Cardiac muscle cell (in vitro differentiated cells and primary cell): ENCODE measurements around the gene UGDH. TPM values are rescaled to one million over a fixed set of nuclear protein-coding genes. Genes with fewer than 3 reads are reported as not detected.
"Not testable (repeated sequence)": the region's sequence is repeated elsewhere in the genome, so short reads cannot be mapped to it uniquely, and the experiment has no call there.

Source experiments
- DNase-seq, 2 donors: peaks; one replicate each; pipeline versions ENCODE4 v3.0.0 to v3.0.0-alpha.2; 2010 to 2017; ENCODE audit warnings: low read depth in 1 of 2, low spot score in 1 of 2
- H3K27ac ChIP-seq: fragments of 200-600 bp; sonication (generic); 2 replicates; pipeline ENCODE4 v1.5.1; 2016
- H3K27me3 ChIP-seq: fragments of 200-600 bp; sonication (generic); 2 replicates; pipeline ENCODE4 v1.6.0; 2016; ENCODE audit warnings: control low read depth
- H3K36me3 ChIP-seq: fragments of 200-600 bp; sonication (generic); 2 replicates; pipeline ENCODE4 v1.5.1; 2016; ENCODE audit warnings: control low read depth
- H3K4me1 ChIP-seq: fragments of 200-600 bp; sonication (generic); 2 replicates; pipeline ENCODE4 v1.8.1; 2017; ENCODE audit warnings: low read depth, mild to moderate bottlenecking, mixed run types
- H3K4me3 ChIP-seq: fragments of 200-600 bp; sonication (generic); 2 replicates; pipeline ENCODE4 v1.5.1; 2016; ENCODE audit warnings: mild to moderate bottlenecking
- H3K9me3 ChIP-seq: fragments of 200-600 bp; sonication (generic); 2 replicates; pipeline ENCODE4 v1.5.1; 2017; ENCODE audit warnings: low read depth, mild to moderate bottlenecking, control low read depth
- CTCF ChIP-seq: IDR thresholded peaks from 2 replicates; pipeline ENCODE4 v1.5.1; 2012; ENCODE audit warnings: low read depth, mild to moderate bottlenecking, low read length
- polyA plus RNA-seq: library from polyadenylated mRNA; unstranded; fragments of >200 nt; fragmentation: Nextera tagmentation; extraction: Ambion mirVana; gene quantifications from 2 replicates; pipeline ENCODE4 v1.2.1, GENCODE V29; 2016
- total RNA-seq: library from RNA; depleted of rRNA; stranded (reverse); fragments of >200 nt; gene quantifications from 2 replicates; pipeline ENCODE4 v1.2.3, GENCODE V29; 2016

Gene UGDH
- total and polyA plus RNA-seq, 2 experiments from 2014 or later, result 26.1 to 85.6 TPM

- no peak for TF ChIP-seq CTCF
- H3K36me3 ChIP-seq, result no peaks in the 10 kb centered on the region
- no peaks in the 10 kb centered on the region for H3K27me3 ChIP-seq
- no peaks in the 10 kb centered on the region for H3K9me3 ChIP-seq
- no peak overlapping the region for H3K27ac ChIP-seq
- no peak overlapping the region for H3K4me3 ChIP-seq
- no peaks in the 10 kb centered on the region for H3K4me1 ChIP-seq
- no peak for DNase-seq
Observed at GRCh38 chr4:39542611-39543012, 15.4 kb upstream of the UGDH start.

GRCh38 chr4:39541987-39542610 is 14.9 kb upstream of the UGDH start:
- H3K27me3 ChIP-seq, result no peaks in the 10 kb centered on the region
- no peaks in the 10 kb centered on the region for H3K9me3 ChIP-seq
- H3K27ac ChIP-seq, result no peak overlapping the region
- TF ChIP-seq CTCF, result no peak
- DNase-seq, result peak in 1 of 2 donors; percentile 47
- no peak overlapping the region for H3K4me3 ChIP-seq
- H3K36me3 ChIP-seq, result no peaks in the 10 kb centered on the region
- no peaks in the 10 kb centered on the region for H3K4me1 ChIP-seq

DNA sequence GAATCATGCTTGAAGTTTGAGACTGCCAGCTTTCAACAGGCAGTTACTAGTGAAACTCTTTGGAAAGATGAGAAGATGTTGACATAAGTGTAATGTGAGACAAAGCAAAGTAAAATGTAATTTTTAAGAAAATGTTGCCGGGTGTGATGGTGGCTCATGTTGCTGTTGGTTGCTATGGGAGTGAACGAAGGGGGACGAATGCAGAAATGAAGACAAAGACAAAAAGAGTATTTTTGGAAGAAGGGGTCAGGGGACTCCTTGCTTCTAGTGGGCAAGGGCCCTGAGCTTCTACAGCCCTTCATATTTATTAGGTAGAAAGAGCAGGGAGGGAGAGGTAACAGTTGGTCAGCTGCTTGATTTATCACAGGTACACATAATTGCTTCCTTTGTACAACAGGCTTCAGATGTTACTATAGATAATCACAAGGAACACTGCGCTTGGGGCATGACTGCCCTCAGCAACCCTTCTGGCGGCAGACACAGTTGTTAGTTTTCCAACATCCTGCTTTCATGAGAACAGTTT is 11.9 kb upstream of the UGDH start:
- H3K4me3 ChIP-seq, result no peak overlapping the region
- no peaks in the 10 kb centered on the region for H3K27me3 ChIP-seq
- H3K9me3 ChIP-seq, result no peaks in the 10 kb centered on the region
- H3K4me1 ChIP-seq, result no peaks in the 10 kb centered on the region
- no peaks in the 10 kb centered on the region for H3K36me3 ChIP-seq
- no peak overlapping the region for H3K27ac ChIP-seq
- no peak for DNase-seq
- TF ChIP-seq CTCF, result no peak

DNA sequence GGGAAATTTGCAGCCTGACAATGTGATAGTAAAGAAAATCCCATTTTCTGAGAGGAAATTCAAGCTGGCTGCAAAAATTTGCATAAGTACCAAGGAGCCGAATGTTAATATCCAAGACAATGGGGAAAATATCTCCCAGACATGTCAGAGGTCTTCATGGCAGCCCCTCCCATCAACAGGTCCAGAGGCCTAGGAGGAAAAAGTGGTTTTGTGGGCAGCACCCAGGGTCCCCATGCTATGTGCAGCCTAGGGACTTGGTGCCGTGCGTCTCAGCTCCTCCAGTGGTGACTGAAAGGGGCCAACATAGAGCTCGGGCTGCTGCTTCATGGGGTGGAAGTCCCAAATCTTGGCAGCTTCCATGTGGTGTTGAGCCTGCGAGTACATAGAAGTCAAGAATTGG is 6.3 kb upstream of the UGDH start:
- Histone ChIP-seq H3K4me1 (no peaks in the 10 kb centered on the region), H3K9me3 (no peaks in the 10 kb centered on the region), H3K36me3 (peaks cover 4% of the 10 kb centered on the region), H3K4me3 (no peak overlapping the region), H3K27me3 (no peaks in the 10 kb centered on the region), H3K27ac (no peak overlapping the region)
- TF ChIP-seq CTCF, result no peak
- DNase-seq, result no peak

- H3K4me3 ChIP-seq, H3K4me1 ChIP-seq, H3K36me3 ChIP-seq, H3K27me3 ChIP-seq, H3K27ac ChIP-seq, H3K9me3 ChIP-seq, DNase-seq: not testable (repeated sequence)
Observed at GRCh38 chr4:39532237-39532636, 5.0 kb upstream of the UGDH start.

DNA sequence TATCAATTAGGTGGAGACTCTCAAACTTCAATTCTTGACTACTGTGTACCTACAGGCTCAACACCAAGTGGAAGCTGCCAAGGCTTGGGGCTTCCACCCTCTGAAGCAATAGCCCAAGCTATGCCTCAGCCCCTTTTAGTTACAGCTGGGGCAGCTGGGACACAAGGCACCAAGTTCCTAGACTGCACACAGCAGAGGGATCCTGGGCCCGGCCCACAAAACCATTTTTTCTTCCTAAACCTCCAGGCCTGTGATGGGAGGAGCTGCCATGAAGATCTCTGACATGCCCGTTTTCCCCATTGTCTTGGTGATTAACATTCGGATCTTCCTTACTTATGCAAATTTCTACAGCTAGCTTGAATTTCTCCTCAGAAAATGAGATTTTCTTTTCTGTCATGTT is 3.4 kb upstream of the UGDH start:
- no peak overlapping the region for H3K27ac ChIP-seq
- H3K4me3 ChIP-seq, result no peak overlapping the region
- H3K4me1 ChIP-seq, result no peaks in the 10 kb centered on the region
- H3K27me3 ChIP-seq, result no peaks in the 10 kb centered on the region
- no peaks in the 10 kb centered on the region for H3K9me3 ChIP-seq
- H3K36me3 ChIP-seq, result peaks cover 4% of the 10 kb centered on the region
- no peak for TF ChIP-seq CTCF
- DNase-seq, result no peak
